NCI-H1436 treated with DMSO at 0.1 percent for 48 hours (cell line): ENCODE results near the gene AP4E1.
"Not testable (repeated sequence)": the region's sequence is repeated elsewhere in the genome, so short reads cannot be mapped to it uniquely, and the experiment has no call there.

Source experiments
- DNase-seq: peaks from one replicate; lab custom pipeline; 2025; lab: John Stamatoyannopoulos, UW

Gene AP4E1

DNA sequence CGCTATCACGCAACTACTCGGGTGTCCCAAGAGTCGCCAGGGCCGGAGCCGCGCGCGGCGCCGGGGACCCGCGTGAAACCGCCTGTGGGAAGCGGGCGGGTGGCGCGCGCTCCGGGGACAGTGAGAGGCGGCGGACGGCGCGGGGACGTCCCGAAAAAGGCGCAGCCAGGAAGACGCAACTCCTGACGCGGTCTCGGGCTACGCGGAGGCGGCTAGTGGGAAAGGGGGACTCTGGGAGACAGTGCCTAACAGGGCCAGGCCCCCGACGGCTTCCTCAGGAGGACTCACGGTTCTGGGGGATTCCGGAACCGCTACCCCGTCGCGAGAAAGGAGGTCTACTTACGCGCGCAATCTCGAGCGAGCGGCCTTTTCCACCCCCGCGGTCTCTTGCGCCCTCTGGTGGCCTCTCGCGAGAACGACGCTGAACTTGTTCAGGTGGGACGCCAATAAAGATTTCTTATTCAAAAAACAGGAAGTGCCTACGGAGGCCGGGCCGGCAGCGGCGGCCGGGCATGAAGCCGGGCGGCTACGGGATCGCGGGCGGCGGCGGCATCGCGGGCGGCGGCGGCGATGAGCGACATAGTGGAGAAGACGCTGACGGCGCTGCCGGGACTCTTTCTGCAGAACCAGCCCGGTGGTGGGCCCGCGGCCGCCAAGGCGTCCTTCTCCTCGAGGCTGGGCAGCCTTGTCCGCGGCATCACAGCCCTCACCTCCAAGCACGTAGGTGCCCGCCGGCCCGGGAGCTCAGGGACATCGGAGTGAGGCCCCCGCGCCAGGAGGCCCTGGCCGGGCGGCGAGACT, at the start of gene AP4E1:
TSS of gene AP4E1 (plus strand) at position 475 of the 801 bp plus-strand sequence. CDS start at position 571, 96 bp downstream.
- peak; percentile 46 for DNase-seq

- DNase-seq, result no peak
Measured at GRCh38 chr15:50860824-50861223, 47.7 kb upstream of the AP4E1 start.

DNA sequence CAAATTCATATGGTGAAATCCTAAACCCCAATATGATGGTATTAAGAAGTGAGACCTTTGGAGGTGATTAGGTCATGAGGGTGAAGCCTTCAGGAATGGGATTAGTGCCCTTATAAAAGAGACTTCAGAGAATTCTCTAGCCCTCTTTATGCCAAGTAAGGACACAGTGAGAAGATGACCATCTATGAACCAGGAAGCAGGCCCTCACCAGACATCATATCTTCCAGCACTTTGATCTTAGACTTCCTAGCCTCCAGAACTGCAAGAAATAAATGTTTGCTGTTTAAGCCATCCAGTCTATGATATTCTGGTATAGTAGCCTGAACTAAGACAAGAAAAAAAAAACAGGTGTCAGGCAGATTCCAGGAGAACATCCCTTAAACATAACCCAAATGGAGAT, 45.9 kb upstream of the AP4E1 start:
- no peak for DNase-seq

DNA sequence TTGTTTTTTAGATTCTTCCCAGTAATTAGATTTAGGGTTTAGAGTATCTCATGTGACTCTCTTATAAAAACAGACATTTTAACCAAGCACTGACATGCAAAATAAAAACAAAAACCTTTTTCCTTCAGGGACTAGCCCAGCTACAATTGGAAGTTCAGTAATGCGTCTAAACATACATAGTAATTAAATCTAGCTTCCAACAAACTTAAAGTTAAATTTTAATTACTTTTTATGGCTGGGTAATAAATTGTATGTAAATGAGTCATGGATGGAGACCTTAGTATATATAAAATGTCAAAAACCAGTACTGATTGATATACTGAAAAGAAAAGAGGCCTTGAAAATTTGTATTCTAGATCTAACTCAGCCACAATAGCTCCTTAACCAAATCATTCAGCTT, 43.6 kb upstream of the AP4E1 start:
- DNase-seq, result no peak

DNA sequence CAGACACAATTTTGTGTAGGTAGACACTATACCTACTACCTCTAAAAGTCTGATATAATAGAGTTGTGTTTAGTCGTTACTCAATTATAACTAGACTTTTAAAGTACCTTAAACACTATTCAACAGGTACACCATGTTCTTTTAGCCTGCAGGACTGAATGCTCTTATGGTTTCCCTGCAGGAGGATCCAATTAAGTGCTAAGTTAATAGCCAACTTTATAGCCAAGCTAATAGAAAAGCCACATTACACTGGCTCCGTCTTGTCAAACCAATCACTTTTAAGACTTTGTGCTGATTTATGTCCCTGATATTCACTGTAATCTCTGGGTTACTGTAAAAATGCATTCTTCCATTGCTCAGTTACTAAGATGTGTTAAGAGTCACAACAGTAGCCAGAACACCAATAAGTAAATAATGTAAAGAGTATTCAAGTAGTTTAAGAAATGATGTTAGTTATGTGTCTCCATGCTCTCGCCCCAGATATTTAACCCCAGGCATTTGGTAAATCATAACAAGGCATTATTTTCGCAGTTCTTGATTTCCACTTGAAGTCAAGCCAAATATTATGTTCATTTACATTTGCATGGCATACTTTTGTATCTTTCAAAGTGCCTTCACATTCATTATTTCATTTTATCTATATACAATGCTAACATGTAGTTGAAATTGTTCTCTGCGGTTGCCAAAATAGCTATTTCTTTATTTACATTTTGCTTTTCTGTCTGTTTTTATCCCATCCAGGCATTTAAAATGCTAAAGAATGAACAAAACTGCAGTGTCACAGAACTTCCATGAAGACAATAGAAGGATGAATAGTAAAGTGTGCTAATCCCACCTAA, 42.7 kb upstream of the AP4E1 start:
- DNase-seq, result no peak

- no peak for DNase-seq
Measured at GRCh38 chr15:50871832-50872231, 36.7 kb upstream of the AP4E1 start.

DNA sequence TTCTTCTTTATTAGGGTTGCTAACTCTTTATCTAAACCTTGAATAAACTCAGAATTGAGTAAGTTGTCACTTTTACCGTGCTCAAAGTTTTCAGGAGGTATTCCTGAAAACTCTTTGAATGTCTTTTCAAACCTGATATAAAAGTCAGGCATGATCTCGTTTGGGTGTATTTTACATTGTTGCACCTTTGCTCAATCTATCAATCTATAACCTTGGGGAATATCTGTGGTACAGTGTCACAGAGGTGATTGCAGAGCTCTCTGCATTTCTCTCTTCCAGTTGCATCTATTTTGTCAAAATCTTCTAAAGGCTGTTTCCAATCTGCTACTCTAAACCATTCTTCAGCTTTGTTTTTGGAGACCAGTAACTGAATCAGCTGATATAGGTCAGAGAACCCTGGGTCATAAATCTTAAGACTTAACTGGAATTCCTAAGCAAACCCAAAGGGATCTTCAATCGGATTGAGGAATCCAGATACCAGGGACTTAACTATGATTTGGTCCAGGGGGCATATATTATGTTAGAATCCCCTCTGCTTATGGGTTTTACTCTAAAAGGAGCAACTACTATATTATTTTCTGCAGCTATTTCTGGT, 35.6 kb upstream of the AP4E1 start:
- no peak for DNase-seq

- no peak for DNase-seq
Measured at GRCh38 chr15:50873935-50874361, 34.5 kb upstream of the AP4E1 start.

- not testable (repeated sequence) for DNase-seq
Measured at GRCh38 chr15:50875238-50875637, 33.2 kb upstream of the AP4E1 start.

- DNase-seq, result no peak
Measured at GRCh38 chr15:50876260-50876988, 32.1 kb upstream of the AP4E1 start.

- no peak for DNase-seq
Measured at GRCh38 chr15:50876989-50877360, 31.5 kb upstream of the AP4E1 start.

DNA sequence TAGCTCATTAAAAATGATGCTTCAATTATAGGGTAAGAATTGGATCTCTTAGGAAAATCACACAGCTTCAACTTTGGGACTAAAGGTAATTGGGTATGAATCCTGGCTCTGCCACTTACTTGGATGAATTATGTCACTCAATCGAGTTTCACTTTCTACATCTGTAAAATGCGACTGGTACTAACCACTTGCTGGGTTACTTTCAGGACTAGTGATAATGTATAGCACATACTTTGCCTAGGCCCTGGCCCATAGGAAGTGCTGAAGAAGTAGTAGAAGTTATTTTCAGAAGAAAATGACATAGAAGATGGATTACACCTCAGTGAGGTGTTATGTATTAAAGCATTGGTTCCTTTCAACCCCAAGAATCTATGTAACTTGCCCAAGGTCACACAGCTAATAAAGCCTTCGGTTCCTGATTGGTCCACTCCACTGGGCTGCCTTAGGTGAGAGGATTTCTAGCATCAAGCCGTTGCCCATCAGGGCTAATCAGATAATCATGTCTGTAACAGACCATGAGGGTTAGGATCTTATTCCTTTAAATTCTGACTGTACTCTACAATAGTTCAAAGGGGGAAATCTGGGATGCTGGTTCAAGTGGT, 29.4 kb upstream of the AP4E1 start:
- DNase-seq, result no peak

GRCh38 chr15:50880206-50880605, 28.3 kb upstream of the AP4E1 start:
- no peak for DNase-seq

DNA sequence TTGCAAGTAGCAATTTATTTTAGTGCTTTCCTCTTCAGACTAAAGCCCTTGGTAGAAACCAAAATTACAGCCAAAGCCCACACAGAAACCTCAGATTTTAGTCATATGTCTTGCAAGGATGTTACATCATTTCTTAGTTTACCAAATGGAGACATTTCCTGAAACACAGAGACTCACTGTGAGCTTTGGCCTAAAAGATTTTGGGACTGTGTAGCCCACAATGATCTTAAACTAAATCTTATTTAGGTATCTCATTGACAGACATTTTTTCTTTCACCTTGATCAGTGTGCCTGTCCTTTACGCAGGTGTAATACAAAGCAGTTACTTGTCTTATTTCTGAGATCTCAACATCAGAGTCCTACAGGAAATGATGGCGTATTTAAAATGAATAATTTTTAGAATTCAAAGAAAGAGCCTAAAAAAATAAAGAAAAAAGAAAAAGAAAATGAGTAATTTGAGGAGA, 27.8 kb upstream of the AP4E1 start:
- no peak for DNase-seq

GRCh38 chr15:50881121-50882048, 27.1 kb upstream of the AP4E1 start:
- DNase-seq, result no peak

- DNase-seq, result no peak
Measured at GRCh38 chr15:50883903-50884302, 24.6 kb upstream of the AP4E1 start.

GRCh38 chr15:50884540-50884939, 23.9 kb upstream of the AP4E1 start:
- no peak for DNase-seq

GRCh38 chr15:50886139-50886467, 22.4 kb upstream of the AP4E1 start:
- no peak for DNase-seq

DNA sequence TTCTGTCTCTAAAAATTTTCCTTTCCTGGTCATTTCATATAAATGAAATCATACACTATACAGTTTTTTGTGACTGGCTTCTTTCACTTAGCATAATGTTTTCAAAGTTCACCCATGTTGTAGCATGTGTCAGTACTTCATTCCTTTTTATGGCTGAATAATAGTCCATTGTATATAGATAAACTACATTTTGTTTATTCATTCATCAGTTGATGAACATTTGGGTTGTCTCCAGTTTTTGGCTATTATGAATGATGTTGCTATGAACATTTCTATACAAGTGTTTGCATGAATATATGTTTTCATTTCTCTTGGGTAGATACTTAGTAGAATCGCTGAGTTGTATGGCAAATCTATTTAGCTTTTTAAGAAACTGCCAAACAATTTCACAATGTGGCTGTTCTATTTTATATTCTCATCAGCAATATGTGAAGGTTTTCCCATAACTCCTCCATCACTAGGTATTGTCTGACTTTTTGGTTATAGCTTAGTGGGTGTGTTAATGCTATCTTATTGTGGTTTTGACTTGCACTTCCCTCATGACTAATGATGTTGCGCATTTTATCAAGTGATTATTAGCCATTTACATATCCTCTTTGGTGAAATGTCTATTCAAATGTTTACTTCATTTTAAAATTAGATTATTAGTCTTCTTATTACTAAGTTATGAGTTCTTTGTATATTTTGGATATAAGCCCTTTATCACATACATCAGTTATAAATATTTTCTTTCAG, 21.7 kb upstream of the AP4E1 start:
- DNase-seq, result no peak

DNA sequence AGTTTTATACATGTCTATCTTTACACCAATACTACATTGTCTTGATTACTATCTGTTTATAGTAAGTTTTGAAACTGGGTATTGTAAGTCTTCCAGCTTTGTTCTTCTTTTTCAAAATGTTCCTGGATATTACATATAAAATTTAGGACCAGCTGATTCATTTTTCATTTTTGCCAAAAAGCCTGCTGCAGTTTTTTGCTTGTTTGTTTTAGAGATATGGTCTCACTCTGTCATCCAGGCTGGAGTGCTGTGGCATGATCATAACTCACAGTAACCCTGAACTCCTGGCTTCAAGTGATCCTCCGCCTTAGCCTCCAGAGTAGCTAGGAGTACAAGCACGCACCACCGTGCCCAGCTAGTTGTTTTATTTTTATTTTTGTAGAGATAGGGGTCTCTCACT, 20.4 kb upstream of the AP4E1 start:
- no peak for DNase-seq
